Skeletal muscle cell (primary cell): ENCODE data around the gene FCRL4.
"Not testable (repeated sequence)": the region's sequence is repeated elsewhere in the genome, so short reads cannot be mapped to it uniquely, and the experiment has no call there.

Source experiments
- DNase-seq: peaks from one replicate; pipeline ENCODE4 v3.0.0-alpha.2; 2010; ENCODE audit warnings: low read depth
- H3K4me3 ChIP-seq: 2 replicates; pipeline ENCODE4 v1.5.1; 2011; ENCODE audit warnings: low read depth, mild to moderate bottlenecking, control low read depth, low read length, moderate library complexity

Gene FCRL4

DNA sequence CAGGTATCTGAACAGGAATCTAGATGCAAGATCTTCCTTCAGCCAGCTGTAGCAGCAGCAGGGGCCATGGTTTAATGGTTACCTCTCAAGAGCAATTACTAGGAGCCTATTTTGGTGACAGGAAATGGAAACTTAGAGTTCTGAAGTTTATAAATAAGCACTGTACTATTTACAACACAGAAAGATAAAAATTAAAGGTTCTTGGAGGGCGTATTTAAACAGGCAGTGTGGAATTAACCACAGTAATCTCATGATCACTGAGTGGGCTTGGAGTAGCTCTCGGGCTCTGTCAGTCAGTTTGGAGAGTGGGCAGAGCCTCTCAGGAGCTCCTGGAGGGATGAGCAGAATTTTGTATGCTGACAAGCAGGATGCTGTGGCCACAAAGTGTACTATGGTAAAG lies 35.4 kb downstream of the FCRL4 start:
- H3K4me3 ChIP-seq: no peak overlapping the region
- no peak for DNase-seq

DNA sequence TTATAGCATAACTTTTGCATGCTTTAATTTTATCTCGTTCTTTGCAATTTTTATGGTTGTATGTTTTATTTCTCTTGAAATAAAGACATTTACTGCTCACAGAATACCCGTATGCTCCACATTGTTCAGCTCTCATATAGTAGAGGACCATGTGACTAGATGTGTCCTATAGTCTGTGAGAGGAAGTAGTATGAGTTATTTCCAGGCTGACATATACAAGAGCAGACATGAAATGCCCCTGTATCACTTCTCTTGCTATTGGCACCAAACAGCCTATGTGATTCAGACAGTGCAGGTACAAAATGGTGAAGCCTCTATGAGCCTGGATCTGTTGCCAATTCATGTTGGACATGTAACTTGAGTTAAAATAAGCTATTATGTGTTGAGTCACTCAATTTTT lies 39.8 kb downstream of the FCRL4 start:
- H3K4me3 ChIP-seq: no peak overlapping the region
- DNase-seq: no peak

DNA sequence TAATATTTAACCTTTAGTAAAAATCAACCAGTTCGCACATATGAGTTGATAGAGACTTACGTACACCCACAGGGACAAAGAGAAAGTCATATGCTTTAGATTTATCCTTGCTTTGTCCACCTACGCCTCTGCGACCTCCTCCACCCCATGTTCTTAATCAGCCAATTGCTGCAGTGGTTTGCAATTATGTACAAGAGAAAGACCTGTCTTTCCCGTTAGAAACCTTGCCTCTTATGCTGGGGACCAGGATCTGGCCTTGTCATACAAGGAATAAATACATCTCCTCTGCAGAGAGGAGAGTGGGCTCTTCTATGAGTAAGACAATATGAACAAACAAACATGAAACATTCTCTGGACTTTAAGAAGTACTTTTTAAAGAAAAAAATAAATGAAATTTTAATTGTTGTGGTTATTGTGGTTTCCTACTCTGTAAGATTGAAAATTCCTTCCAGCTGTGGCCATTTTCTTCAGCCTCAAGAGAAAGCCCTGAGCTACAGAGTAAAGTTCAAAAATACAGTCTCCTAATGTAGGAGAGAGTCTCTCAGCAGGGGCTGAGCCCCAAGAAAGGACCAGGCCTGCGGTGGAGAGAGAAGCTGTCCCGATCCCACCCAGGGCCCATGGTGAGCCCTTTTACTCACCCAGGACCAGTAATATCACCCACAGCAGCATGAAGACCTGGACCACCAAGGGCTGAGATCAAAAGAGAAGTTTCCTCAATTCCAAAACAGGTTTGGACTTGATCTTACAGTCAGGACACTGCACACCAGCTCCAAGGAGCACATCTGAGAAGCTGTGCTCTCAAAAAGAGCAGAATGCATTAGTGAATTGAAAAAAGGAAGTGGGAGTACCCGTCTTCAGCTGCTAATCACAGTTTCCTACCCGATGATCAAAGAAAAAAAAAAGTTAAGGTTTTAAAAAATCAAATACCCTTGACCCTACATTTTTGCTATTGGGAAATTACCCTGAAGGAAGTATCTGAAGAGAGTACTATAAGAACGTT lies 45.9 kb downstream of the FCRL4 start, which contains the start of gene FCRL5:
Gene FCRL5, minus strand, starts transcription at position 822 of the 1,000 bp plus-strand sequence. Its CDS starts 153 bp downstream, at position 669.
- DNase-seq: no peak
- no peak within 1 kb of the TSS for H3K4me3 ChIP-seq

DNA sequence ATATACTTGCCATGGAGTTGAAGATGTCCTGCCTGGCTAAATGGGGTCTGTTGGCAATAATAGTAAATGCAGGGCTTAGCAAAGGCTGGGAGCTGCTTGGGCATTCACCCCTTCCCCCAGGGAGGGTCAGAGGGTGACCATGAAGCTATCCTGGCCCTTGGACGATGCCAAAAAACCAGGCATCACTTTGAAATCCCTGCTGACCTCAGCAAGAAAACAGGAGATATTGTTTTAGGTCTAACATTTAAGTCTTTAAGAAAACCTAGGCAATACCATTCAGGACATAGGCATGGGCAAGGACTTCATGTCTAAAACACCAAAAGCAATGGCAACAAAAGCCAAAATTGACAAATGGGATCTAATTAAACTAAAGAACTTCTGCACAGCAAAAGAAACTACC lies 49.8 kb downstream of the FCRL4 start:
- not testable (repeated sequence) for H3K4me3 ChIP-seq, DNase-seq

DNA sequence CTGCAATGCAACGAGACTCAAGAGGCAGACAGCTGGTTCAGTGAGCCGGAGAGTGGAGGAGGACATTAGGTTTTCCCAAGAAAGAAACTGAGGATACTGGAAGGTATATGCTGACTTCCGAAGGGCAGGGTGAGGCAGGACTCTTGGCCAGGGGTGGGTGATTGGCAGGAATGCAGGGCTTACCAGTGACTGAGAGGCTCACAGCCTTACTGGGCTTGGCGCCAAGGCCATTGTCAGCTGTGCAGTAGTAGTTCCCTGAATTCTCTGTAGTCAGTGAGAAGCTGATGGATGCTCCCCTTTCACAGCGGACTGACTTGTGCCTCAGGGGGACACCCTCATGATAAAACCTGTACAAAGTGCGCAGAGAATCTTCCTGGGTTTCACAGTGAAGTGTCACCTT lies 55.2 kb downstream of the FCRL4 start:
- no peak overlapping the region for H3K4me3 ChIP-seq
- no peak for DNase-seq

DNA sequence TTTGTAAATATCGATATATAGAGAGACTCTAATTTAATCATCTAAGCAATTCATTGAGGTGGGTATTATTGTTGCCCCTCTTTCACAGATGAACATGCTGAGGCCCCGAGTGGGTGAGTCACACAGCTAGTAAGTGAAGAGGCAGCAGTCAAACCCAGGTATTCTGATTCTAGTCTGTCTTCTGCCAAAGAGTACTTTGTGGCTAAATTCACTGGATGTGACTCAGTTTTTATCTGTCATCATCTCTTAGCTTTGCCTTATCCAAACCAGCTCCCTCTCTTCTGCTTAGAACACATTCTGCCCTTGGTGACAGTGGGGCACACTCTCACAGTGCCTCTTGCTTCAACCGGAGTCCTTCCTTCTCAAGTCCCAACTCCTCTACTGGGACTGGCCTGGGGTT lies 57.0 kb downstream of the FCRL4 start:
- no peak overlapping the region for H3K4me3 ChIP-seq
- no peak for DNase-seq

DNA sequence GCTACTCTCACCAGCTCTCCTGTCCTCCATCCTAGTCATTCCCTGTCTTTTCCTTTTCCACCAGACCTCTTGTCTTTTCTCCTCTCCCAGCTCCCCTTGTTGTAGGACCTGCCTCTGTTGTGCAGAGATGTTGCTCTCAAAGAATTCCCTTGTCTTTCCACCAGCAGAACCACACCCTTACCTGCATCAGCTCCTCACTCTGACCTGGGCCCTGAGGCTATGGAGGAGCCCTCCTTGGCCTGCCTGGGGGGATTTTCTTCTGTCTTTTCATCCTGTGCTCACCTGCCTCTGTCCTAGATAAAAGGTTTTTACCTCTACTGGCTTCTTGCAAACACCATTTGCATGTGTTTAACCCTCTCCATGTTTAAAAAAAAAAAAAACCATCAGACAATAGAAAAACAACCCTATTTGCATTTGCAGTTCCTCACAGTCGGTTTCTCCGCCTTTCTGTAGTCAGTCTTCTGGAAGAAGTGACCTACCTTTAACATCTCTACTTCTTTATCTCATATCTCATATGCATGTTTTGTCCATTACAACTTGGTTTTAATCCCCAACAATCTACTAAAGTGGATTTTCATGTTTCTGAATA lies 57.6 kb downstream of the FCRL4 start:
- H3K4me3 ChIP-seq: no peak overlapping the region
- DNase-seq: no peak

DNA sequence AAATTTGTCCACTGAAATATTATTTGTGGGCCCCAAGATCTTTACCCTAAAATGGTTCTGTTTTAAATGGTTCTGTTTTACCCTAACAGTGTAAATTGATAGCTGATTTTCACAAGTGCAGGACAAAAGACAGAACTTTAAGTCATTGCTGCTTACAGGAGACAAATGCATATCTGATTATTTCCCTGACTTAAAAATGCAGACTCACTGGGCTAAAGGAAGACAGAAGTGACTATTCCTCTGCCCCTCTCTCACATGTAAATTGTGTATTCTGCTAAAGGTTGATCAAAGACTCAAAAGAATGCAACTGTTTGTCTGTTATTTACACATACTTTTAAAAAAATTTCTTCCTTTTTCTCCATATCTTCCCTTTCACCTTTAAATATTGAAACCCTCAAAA lies 58.3 kb downstream of the FCRL4 start:
- no peak for DNase-seq
- no peak overlapping the region for H3K4me3 ChIP-seq

DNA sequence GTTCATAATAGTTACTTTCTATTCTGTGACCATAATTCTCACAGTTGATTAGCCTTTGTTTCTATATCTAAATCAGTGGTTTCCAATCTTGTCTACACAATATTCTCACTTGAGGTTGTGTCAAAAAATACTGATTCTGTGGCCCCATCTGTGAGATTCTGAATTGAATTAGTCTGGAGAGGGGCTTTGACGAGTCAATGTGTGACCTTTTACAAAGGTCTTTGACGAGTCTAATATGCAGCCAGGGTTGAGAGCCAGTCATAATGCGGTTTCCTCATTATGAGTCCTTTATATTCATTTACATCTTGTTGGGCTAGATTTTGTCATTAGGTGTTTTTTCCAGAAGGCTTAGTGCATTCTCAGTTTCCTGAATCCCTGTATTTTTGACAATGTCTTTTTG lies 65.3 kb downstream of the FCRL4 start:
- DNase-seq: no peak
- no peak overlapping the region for H3K4me3 ChIP-seq

DNA sequence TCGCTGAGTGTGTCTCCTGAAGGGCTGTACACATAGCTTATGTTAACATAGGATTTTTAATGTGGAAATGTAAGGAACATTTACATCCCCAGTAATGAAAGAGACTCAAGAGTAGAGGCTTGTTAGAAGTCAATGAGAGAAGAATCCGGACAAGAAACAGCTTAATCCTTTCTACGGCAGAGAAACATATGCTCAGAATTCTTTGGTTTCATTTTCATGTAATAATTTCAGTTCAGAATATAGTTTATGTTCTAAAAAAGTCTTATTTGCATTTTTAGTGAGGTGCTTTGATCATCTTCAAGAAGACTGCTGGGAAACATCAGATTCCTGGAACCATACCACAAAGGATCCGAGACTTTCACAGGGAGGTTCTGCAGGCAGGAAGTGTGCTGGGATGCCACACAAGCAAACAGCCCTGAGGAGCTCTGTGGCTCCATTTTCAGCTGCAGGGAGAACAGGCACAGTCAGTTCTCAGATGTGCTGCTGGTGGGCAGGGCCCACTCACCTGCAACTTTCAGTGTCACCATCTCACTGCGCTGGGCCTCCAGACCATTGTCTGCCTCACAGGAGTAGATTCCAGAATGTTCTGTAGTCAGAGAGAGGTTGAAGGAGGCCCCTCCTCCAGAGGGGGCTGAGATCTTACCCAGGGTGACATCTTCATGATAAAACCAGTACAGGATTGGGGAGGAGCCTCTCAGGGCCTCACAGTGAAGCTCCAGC lies 74.0 kb downstream of the FCRL4 start:
- DNase-seq: no peak

More for the DNA sequence above, 74.0 kb downstream of the FCRL4 start:
- no peak overlapping the region for H3K4me3 ChIP-seq
